ENCODE measurements around the gene CLEC4E. TPM values are rescaled to one million over a fixed set of nuclear protein-coding genes. Genes with fewer than 3 reads are reported as not detected.
"Not testable (repeated sequence)": the region's sequence is repeated elsewhere in the genome, so short reads cannot be mapped to it uniquely, and the experiment has no call there.

CLEC4E gene
- total RNA-seq (ENCODE audit: low replicate concordance): not detected in 2 replicates
- long read RNA-seq: 0 reads

GRCh38 chr12:8540831-8541230 lies at the start of gene CLEC4E:
Gene CLEC4E (minus strand): TSS chr12:8540905. CDS start chr12:8540797, 108 bp downstream.
- peaks cover 26% of the 10 kb centered on the region for H3K27me3 Mint-ChIP-seq
- H3K36me3 Mint-ChIP-seq; DNase-seq (ENCODE audit: extremely low spot score, unreplicated experiment); H3K4me1 Mint-ChIP-seq (ENCODE audit: unreplicated experiment); H3K27ac Mint-ChIP-seq; H3K4me3 Mint-ChIP-seq; H3K9me3 Mint-ChIP-seq: not testable (repeated sequence)

- no peaks in the 10 kb centered on the region for H3K9me3 Mint-ChIP-seq
- DNase-seq (ENCODE audit: extremely low spot score, unreplicated experiment): no peak
- no peak for TF ChIP-seq CTCF (conservative IDR thresholded peaks at IDR 0.05)
- no peak overlapping the region for H3K4me3 Mint-ChIP-seq
- no peak overlapping the region for H3K27ac Mint-ChIP-seq
- peaks cover 16% of the 10 kb centered on the region for H3K27me3 Mint-ChIP-seq
- H3K4me1 Mint-ChIP-seq (ENCODE audit: unreplicated experiment): no peaks in the 10 kb centered on the region
- H3K36me3 Mint-ChIP-seq: no peaks in the 10 kb centered on the region
Measured at GRCh38 chr12:8589679-8590078, 49.0 kb upstream of the CLEC4E start.

GRCh38 chr12:8584478-8584877 lies 43.8 kb upstream of the CLEC4E start:
- not testable (repeated sequence) for H3K4me3 Mint-ChIP-seq; H3K9me3 Mint-ChIP-seq; H3K27ac Mint-ChIP-seq; H3K4me1 Mint-ChIP-seq (ENCODE audit: unreplicated experiment); DNase-seq (ENCODE audit: extremely low spot score, unreplicated experiment); H3K36me3 Mint-ChIP-seq
- H3K27me3 Mint-ChIP-seq: peaks cover 11% of the 10 kb centered on the region

- no peak for TF ChIP-seq CTCF (conservative IDR thresholded peaks at IDR 0.05)
- no peaks in the 10 kb centered on the region for H3K36me3 Mint-ChIP-seq
- H3K4me3 Mint-ChIP-seq: no peak overlapping the region
- H3K4me1 Mint-ChIP-seq (ENCODE audit: unreplicated experiment): no peaks in the 10 kb centered on the region
- H3K27ac Mint-ChIP-seq: no peak overlapping the region
- no peaks in the 10 kb centered on the region for H3K9me3 Mint-ChIP-seq
- DNase-seq (ENCODE audit: extremely low spot score, unreplicated experiment): no peak
- peaks cover 10% of the 10 kb centered on the region for H3K27me3 Mint-ChIP-seq
Measured at GRCh38 chr12:8584004-8584403, 43.3 kb upstream of the CLEC4E start.

- DNase-seq (ENCODE audit: extremely low spot score, unreplicated experiment): no peak
- Mint-ChIP-seq H3K27ac (no peak overlapping the region), H3K9me3 (no peaks in the 10 kb centered on the region), H3K4me3 (no peak overlapping the region), H3K27me3 (peaks cover 5% of the 10 kb centered on the region), H3K4me1 (ENCODE audit: unreplicated experiment) (no peaks in the 10 kb centered on the region), H3K36me3 (no peaks in the 10 kb centered on the region)
- no peak for TF ChIP-seq CTCF (conservative IDR thresholded peaks at IDR 0.05)
Measured at GRCh38 chr12:8581098-8581784, 40.5 kb upstream of the CLEC4E start.

GRCh38 chr12:8577879-8578278 lies 37.2 kb upstream of the CLEC4E start:
- H3K36me3 Mint-ChIP-seq: no peaks in the 10 kb centered on the region
- H3K27ac Mint-ChIP-seq: no peak overlapping the region
- H3K27me3 Mint-ChIP-seq: peaks cover 8% of the 10 kb centered on the region
- no peak for TF ChIP-seq CTCF (conservative IDR thresholded peaks at IDR 0.05)
- H3K4me3 Mint-ChIP-seq: no peak overlapping the region
- H3K9me3 Mint-ChIP-seq: no peaks in the 10 kb centered on the region
- no peak for DNase-seq (ENCODE audit: extremely low spot score, unreplicated experiment)
- no peaks in the 10 kb centered on the region for H3K4me1 Mint-ChIP-seq (ENCODE audit: unreplicated experiment)

All from type B pancreatic cell (in vitro differentiated cells).